GM18505 (cell line): ENCODE results near the gene COLQ.

Source experiments
- ATAC-seq: cut with Tn5 transposase; IDR thresholded peaks from one replicate; pipeline ENCODE4 v1.9.1; 2021; ENCODE audit not compliant: unreplicated experiment
- POLR2A ChIP-seq: IDR thresholded peaks from 4 replicates; pipeline ENCODE4 v1.6.1; 2011; ENCODE audit warnings: borderline replicate concordance; ENCODE audit not compliant: insufficient read depth, insufficient read length; ENCODE audit errors: extremely low read depth

The COLQ gene

DNA sequence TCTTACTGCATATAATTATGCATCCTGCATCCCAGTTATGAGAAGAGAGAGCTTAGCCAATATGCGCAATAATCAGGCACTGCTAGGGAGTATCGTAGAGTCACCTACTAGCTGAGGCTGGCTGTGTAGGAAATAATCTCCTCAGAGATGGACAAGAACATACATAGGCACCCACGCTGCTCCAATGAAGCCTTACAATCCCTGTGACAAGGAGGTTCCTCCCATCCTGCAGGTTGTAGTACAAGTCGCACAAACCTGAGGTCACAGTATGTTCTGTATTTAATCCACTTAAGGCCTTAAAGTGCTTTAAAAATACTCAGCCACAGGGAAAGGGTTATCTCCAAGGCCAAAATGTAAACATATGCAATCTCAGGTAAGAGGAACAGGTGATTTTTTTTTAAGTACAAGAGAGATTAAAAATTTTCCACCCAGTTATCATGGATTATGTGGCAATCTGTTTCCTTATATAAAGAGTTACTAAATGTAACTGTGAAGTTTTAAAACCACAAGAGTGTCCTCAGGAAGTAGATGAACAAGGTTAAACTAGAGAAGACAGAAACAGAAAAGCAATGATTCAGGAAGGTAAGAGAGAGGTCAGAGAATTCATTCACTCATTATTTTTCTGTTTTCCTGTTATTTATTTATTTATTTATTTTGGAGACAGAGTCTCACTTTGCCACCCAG, 7.5 kb upstream of the COLQ start:
- TF ChIP-seq POLR2A = no peak
- ATAC-seq = no peak

DNA sequence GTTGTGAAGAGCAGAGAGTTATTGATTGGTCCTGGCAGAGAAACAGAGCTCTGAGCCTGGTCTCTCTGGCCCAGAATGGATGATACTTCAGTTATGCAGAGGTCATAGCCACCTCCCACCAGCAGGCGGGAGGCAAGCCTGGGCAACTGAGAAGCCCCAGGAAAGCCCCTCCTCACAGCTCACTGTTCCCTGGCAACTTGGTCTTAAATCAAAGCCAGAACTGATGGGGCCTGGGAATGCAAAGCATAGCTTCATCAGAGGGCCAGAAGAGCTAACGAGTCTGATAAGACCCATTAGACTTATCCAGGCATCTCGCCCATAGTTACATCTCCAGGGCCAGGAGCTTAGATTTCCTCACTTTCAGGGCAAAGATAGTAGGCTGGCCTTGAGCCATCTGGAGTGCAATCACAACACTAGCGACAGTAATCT, 5.5 kb upstream of the COLQ start:
- no peak for ATAC-seq
- no peak for TF ChIP-seq POLR2A

GRCh38 chr3:15525790-15526189, 4.3 kb upstream of the COLQ start:
- no peak for ATAC-seq
- TF ChIP-seq POLR2A = no peak

DNA sequence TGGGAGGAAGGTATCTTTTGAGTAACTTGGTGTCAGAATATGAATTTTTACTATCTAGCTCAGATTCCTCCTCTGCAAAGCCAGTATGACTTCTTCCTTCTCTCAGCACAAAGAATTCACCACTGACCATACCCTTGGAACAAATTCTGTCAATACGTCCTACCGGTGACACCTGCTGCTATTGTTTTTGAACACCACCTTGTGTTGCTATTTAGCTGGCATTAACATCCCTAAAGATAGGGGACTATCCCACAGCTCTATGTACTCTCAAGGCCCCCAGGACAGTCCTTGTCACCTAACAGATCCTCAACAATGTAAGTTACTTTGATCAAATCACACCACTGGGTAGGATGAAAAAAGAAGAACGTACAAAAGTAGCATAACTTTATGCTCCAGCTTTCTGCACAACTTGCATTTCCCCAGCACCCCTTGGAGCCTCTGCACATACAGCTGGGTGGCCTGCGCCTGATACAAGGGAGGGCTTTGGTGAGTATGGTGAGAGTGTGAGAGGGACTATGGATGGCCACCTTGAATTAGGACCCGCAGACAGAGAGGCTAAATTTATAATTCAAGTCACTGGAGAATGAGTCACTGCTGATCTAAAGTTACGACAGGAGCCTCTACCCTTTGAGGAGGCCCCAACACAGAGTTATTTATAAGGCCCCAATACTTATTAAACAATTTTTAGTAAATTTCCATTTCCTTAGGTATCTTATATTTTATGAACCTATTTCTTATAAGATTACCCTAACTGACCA, 2.3 kb upstream of the COLQ start:
- no peak for ATAC-seq
- no peak for TF ChIP-seq POLR2A

- TF ChIP-seq POLR2A = no peak
- no peak for ATAC-seq
Measured at GRCh38 chr3:15522016-15522415, 510 bp upstream of the COLQ start.

- no peak for ATAC-seq
- TF ChIP-seq POLR2A = no peak
Measured at GRCh38 chr3:15520804-15521572, 518 bp downstream of the COLQ start.

DNA sequence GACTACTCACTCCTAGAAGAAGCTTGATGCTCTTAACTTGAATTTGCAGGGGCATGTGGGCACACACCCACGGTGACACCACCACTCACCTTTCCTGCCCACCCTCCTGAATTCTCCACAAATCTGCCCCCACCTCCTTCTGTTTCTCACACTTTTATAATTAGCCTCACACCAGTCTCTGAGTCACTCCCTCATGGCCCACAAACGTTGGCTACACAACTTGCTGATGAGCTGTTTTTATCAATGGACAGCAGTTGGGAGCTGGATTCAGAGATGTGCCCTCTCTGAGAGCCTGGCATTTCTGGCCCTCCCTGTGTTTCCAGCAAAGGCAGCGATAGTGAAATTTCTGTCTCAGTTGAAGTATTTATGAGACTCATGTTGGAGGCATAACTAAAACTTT, 1.3 kb downstream of the COLQ start:
- ATAC-seq = no peak

DNA sequence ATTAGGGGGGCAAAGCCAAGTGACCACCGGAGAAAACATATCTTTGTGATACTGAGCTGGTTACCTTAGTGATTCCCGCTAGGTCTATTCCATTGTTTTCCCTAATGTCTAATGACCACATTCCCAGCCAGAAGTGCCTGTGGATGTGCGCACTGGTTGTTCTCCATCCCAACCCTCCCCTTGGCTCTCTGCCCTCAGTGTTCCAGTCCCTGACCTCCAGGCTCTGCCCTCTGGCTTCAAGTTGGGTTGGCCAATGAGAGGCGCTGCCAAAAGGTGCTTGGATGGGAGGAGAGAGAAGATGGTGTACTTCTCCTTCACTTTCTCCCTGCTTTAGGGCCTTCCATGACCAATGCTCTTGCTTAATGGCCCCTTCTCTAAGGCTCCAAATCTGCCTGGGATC, 2.4 kb downstream of the COLQ start:
- no peak for TF ChIP-seq POLR2A

More for the DNA sequence above, 1.3 kb downstream of the COLQ start:
- TF ChIP-seq POLR2A = no peak

DNA sequence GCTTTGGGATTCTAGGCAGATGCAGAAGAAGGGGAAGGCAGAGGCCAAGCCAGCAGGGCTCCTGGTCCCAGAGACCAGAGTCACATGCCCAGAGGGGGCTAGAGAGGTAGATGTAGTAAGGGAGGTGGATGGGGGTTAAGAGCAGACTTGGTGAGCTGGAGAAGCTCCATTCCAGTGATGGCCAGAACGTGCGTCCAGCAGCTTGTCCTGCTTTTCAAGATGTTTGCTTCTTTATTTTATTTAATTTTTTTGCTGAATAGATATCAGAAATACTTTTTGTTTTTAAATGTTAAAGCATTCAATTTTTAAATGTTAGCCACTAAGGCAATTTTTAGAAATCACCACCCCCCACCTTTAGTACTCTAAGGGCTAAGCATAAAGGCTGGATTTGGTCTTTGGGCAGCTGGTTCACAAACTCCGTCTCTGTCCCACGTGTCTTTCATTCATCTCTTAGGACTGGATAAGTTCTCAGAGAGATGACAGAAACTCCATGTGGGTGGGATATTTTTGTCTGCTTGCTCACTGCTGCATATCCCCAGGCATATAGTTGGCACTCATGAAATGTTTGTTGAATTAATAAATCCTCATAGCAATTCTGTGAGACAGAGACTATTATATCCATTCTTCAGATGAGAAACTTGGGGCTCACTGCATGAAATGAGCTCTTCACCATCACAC, 6.7 kb downstream of the COLQ start:
- ATAC-seq = no peak

More for the DNA sequence above, 2.4 kb downstream of the COLQ start:
- ATAC-seq = no peak

GRCh38 chr3:15513810-15514662, 7.5 kb downstream of the COLQ start:
- no peak for ATAC-seq
- TF ChIP-seq POLR2A = no peak

More for the DNA sequence above, 6.7 kb downstream of the COLQ start:
- TF ChIP-seq POLR2A = no peak

- TF ChIP-seq POLR2A = no peak
- no peak for ATAC-seq
Measured at GRCh38 chr3:15513116-15513515, 8.4 kb downstream of the COLQ start.

GRCh38 chr3:15512166-15512565, 9.3 kb downstream of the COLQ start:
- no peak for TF ChIP-seq POLR2A
- ATAC-seq = no peak
